Gastrocnemius medialis (tissue), 4 donors: ENCODE measurements around the gene SMYD2. TPM values are rescaled to one million over a fixed set of nuclear protein-coding genes. Genes with fewer than 3 reads are reported as not detected.

ENCODE experiments used
- ATAC-seq, 2 donors: fragments of 150-250 bp; one replicate each; pipeline ENCODE4 v1.9.1; 2016
- DNase-seq, 2 donors: peaks; one replicate each; pipeline ENCODE4 v3.0.0-alpha.2; 2019
- H3K27ac ChIP-seq, 4 donors: fragments of 200-600 bp; sonication (generic); 1 replicate in 1 of 4; 2 replicates in 3 of 4; pipeline ENCODE4 v1.5.1; 2016 to 2018; ENCODE audit warnings: mild to moderate bottlenecking in 2 of 4, moderate library complexity in 1 of 4
- H3K27me3 ChIP-seq, 3 donors: fragments of 200-600 bp; sonication (generic) in 2 of 3; 1 replicate in 1 of 3; 2 replicates in 2 of 3; pipeline versions ENCODE4 v1.5.1 to v1.6.0; 2016 to 2019; ENCODE audit warnings: mild to moderate bottlenecking in 1 of 3, moderate library complexity in 1 of 3
- H3K36me3 ChIP-seq, 2 donors: fragments of 200-600 bp; sonication (generic) in 1 of 2; one replicate each; pipeline ENCODE4 v1.5.1; 2017 to 2018
- H3K4me1 ChIP-seq, 2 donors: fragments of 200-600 bp; sonication (generic) in 1 of 2; one replicate each; pipeline ENCODE4 v1.5.1; 2016 to 2017; ENCODE audit warnings: mild to moderate bottlenecking in 2 of 2
- H3K4me3 ChIP-seq, 4 donors: fragments of 200-600 bp; sonication (generic) in 3 of 4; 1 replicate in 1 of 4; 2 replicates in 3 of 4; pipeline ENCODE4 v1.5.1; 2016 to 2019; ENCODE audit warnings: mild to moderate bottlenecking in 2 of 4
- H3K9me3 ChIP-seq, 3 donors: fragments of 200-600 bp; sonication (generic) in 2 of 3; 1 replicate in 1 of 3; 2 replicates in 2 of 3; pipeline ENCODE4 v1.5.1; 2016 to 2019
- CTCF ChIP-seq, 5 experiments: fragments of 450-650 bp in 3 of 5; fragments of 200-600 bp in 2 of 5; sonication (generic) in 2 of 5; IDR thresholded peaks in 4 of 5; conservative IDR thresholded peaks in 1 of 5; 1 replicate in 4 of 5; 2 replicates in 1 of 5; pipeline ENCODE4 v1.5.1; 2016 to 2019; ENCODE audit warnings: antibody characterized with exemption in 5 of 5, mild to moderate bottlenecking in 3 of 5, moderate library complexity in 3 of 5
- POLR2A ChIP-seq, 2 donors: fragments of 450-650 bp; IDR thresholded peaks; one replicate each; pipeline ENCODE4 v1.6.1; 2017; ENCODE audit warnings: antibody characterized with exemption in 2 of 2, mild to moderate bottlenecking in 2 of 2, moderate library complexity in 2 of 2
- in situ Hi-C, 4 donors: fragments of 200-750 bp; cut with MboI; loops; one replicate each; pipeline versions ENCODE4 v1.15.0 to v1.8.0; 2017; ENCODE audit warnings: low sequenced_read_pairs in 4 of 4
- intact Hi-C: fragments of 100-400 bp; cut with DNase I; formaldehyde crosslinking; loops from one replicate; pipeline ENCODE4 v1.15.1; 2023; ENCODE audit warnings: low total_unique reads
- total RNA-seq, 4 donors: library from RNA; depleted of rRNA; stranded (reverse); fragments of >200 nt; gene quantifications; one replicate each; pipeline versions ENCODE4 v1.1.0 to v1.2.3, GENCODE V29; 2016

Gene SMYD2
- total RNA-seq, 4 donors from 2014 or later, result 57.2 to 112 (median 80.4) TPM

GRCh38 chr1:214312530-214313051 is 31.6 kb downstream of the SMYD2 start:
- peak; percentile 58 to 64 for ATAC-seq
- no peak for DNase-seq

GRCh38 chr1:214314178-214314843 is 33.4 kb downstream of the SMYD2 start:
- ATAC-seq (no peak), DNase-seq (no peak)
- Histone ChIP-seq H3K4me3 (no peak overlapping the region), H3K9me3 (no peaks in the 10 kb centered on the region), H3K27ac (peak overlapping the region in 2 of 4 donors; percentile 68 to 84), H3K36me3 (peaks cover 0 to 8% of the 10 kb centered on the region in 2 donors), H3K27me3 (no peaks in the 10 kb centered on the region), H3K4me1 (peaks cover 40 to 53% of the 10 kb centered on the region in 2 donors)
- TF ChIP-seq POLR2A (IDR thresholded peaks at IDR 0.05) (no peak), CTCF (IDR thresholded peaks at IDR 0.05 in 4 of 5, conservative IDR thresholded peaks at IDR 0.05 in 1 of 5) (no peak)
- in situ Hi-C loops (no loop called here), intact Hi-C loops (no loop called here)

More at GRCh38 chr1:214312530-214313051, 31.6 kb downstream of the SMYD2 start:
- Histone ChIP-seq H3K4me1 (peaks cover 34 to 50% of the 10 kb centered on the region in 2 donors), H3K9me3 (no peaks in the 10 kb centered on the region), H3K36me3 (no peaks in the 10 kb centered on the region), H3K27ac (peak overlapping the region; percentile 47 to 71 (median 64)), H3K27me3 (no peaks in the 10 kb centered on the region), H3K4me3 (no peak overlapping the region)
- in situ Hi-C loops, result no loop called here
- no peak for TF ChIP-seq CTCF (IDR thresholded peaks at IDR 0.05 in 4 of 5, conservative IDR thresholded peaks at IDR 0.05 in 1 of 5)
- no peak for TF ChIP-seq POLR2A (IDR thresholded peaks at IDR 0.05)
- intact Hi-C loops, result no loop called here

- TF ChIP-seq CTCF (IDR thresholded peaks at IDR 0.05 in 4 of 5, conservative IDR thresholded peaks at IDR 0.05 in 1 of 5) (no peak), POLR2A (IDR thresholded peaks at IDR 0.05) (no peak)
- peaks cover 0 to 11% of the 10 kb centered on the region in 2 donors for H3K36me3 ChIP-seq
- H3K9me3 ChIP-seq, result no peaks in the 10 kb centered on the region
- peaks cover 40 to 48% of the 10 kb centered on the region in 2 donors for H3K4me1 ChIP-seq
- in situ Hi-C loops, result no loop called here
- DNase-seq (peak; percentile 45 to 72), ATAC-seq (peak; percentile 89 to 93)
- intact Hi-C loops, result loop anchor here (1.0 to 5.0 kb wide), 2 partner anchors 34 to 55 kb away; partner anchors contain the start of gene SMYD2
- no peak overlapping the region for H3K4me3 ChIP-seq
- H3K27ac ChIP-seq, result peak overlapping the region; percentile 44 to 84 (median 72)
- no peaks in the 10 kb centered on the region for H3K27me3 ChIP-seq
These were observed 35.6 kb downstream of the SMYD2 start for GRCh38 chr1:214316593-214316992.

GRCh38 chr1:214317300-214317699 is 36.3 kb downstream of the SMYD2 start:
- in situ Hi-C loops (no loop called here), intact Hi-C loops (loop anchor here (5.0 kb wide), 1 partner anchor 35 kb away; the partner anchor contains the start of gene SMYD2)
- TF ChIP-seq POLR2A (IDR thresholded peaks at IDR 0.05), result no peak
- no peak for TF ChIP-seq CTCF (IDR thresholded peaks at IDR 0.05 in 4 of 5, conservative IDR thresholded peaks at IDR 0.05 in 1 of 5)
- Histone ChIP-seq H3K27me3 (no peaks in the 10 kb centered on the region), H3K9me3 (no peaks in the 10 kb centered on the region), H3K36me3 (peaks cover 0 to 11% of the 10 kb centered on the region in 2 donors), H3K4me3 (no peak overlapping the region), H3K27ac (peak overlapping the region; percentile 44 to 84 (median 72)), H3K4me1 (peaks cover 32 to 41% of the 10 kb centered on the region in 2 donors)
- no peak for DNase-seq
- ATAC-seq, result no peak
